Right atrium auricular region (tissue), 2 donors: Measurements from ENCODE around the gene C11orf21. TPM values are rescaled to one million over a fixed set of nuclear protein-coding genes. Genes with fewer than 3 reads are reported as not detected.

Source experiments
- DNase-seq: peaks from one replicate; pipeline ENCODE4 v3.0.0-alpha.2; 2019; ENCODE audit warnings: low spot score
- H3K27ac ChIP-seq, 2 donors: fragments of 200-600 bp; sonication (generic); 1 replicate in 1 of 2; 2 replicates in 1 of 2; pipeline ENCODE4 v1.5.1; 2016 to 2019
- H3K27me3 ChIP-seq, 2 donors: fragments of 200-600 bp; sonication (generic); one replicate each; pipeline versions ENCODE4 v1.5.1 to v1.6.0; 2017 to 2019
- H3K36me3 ChIP-seq: fragments of 200-600 bp; sonication (generic); one replicate; pipeline ENCODE4 v1.5.1; 2016
- H3K4me1 ChIP-seq, 2 donors: fragments of 200-600 bp; sonication (generic); one replicate each; pipeline versions ENCODE4 v1.5.1 to v1.6.0; 2017 to 2019
- H3K4me3 ChIP-seq, 2 donors: fragments of 200-600 bp; sonication (generic); 1 replicate in 1 of 2; 2 replicates in 1 of 2; pipeline ENCODE4 v1.5.1; 2017 to 2019; ENCODE audit warnings: mild to moderate bottlenecking in 1 of 2, moderate library complexity in 1 of 2
- H3K9me3 ChIP-seq, 2 donors: fragments of 200-600 bp; sonication (generic); one replicate each; pipeline ENCODE4 v1.5.1; 2019
- total RNA-seq, 2 donors: library from RNA; depleted of rRNA; stranded (reverse); fragments of >200 nt; gene quantifications; one replicate each; pipeline ENCODE4 v1.1.0, GENCODE V29; 2016
- TF ChIP-seq, protein P1 (sequence below), 2 donors: fragments of 200-600 bp; sonication (generic); IDR thresholded peaks; one replicate each; pipeline ENCODE4 v1.5.1; 2019; ENCODE audit warnings: antibody characterized with exemption in 2 of 2

C11orf21 gene
- total RNA-seq, 2 donors from 2014 or later: 1.4 to 11.9 TPM

DNA sequence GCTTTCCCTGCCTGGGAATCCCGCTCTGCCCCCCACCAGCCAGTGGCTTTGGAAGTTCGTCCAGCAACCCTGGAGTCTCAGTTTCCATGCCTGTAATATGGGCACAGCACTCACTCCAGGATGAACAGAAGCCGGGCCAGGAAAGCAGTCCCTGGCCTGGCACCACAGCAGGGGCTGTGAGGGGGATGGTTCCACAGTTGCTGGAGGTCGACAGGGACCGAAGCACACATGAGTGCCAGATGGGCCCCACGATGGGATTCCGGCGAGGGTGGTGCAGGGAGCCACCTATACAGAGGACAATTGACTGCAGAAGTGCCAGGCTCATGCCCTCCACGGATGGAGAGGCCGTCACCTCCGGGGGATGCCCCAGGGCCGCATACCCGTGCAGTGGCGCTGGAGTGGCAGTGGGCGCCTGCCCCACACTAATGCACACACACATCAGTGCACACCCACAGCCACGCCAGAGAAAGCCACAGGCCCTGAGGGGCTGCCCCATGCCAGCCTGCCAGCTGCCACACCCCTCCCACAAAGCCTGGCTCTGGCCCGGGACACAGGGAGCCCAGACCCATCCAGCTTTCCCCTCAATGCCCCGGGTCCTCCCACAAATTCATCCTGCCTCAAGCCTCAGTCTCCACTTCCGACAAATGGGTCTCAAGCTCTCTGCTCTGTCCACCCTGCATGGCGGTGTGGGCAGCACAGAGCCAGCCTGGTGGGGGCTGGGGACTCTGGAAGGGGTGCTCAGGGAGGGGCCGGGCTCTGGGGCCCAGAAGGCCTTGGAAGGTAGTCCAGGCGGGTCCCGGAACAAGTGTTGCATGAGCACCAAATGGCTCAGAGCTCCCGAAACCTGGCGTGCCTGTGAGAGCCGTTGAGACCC lies 41.0 kb downstream of the C11orf21 start:
- no peaks in the 10 kb centered on the region for H3K4me1 ChIP-seq
- H3K9me3 ChIP-seq: no peaks in the 10 kb centered on the region
- no peaks in the 10 kb centered on the region for H3K27me3 ChIP-seq
- H3K4me3 ChIP-seq: no peak overlapping the region
- H3K36me3 ChIP-seq: no peaks in the 10 kb centered on the region
- DNase-seq: no peak
- TF ChIP-seq, protein P1, sequence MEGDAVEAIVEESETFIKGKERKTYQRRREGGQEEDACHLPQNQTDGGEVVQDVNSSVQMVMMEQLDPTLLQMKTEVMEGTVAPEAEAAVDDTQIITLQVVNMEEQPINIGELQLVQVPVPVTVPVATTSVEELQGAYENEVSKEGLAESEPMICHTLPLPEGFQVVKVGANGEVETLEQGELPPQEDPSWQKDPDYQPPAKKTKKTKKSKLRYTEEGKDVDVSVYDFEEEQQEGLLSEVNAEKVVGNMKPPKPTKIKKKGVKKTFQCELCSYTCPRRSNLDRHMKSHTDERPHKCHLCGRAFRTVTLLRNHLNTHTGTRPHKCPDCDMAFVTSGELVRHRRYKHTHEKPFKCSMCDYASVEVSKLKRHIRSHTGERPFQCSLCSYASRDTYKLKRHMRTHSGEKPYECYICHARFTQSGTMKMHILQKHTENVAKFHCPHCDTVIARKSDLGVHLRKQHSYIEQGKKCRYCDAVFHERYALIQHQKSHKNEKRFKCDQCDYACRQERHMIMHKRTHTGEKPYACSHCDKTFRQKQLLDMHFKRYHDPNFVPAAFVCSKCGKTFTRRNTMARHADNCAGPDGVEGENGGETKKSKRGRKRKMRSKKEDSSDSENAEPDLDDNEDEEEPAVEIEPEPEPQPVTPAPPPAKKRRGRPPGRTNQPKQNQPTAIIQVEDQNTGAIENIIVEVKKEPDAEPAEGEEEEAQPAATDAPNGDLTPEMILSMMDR (IDR thresholded peaks at IDR 0.05): no peak
- no peak overlapping the region for H3K27ac ChIP-seq

DNA sequence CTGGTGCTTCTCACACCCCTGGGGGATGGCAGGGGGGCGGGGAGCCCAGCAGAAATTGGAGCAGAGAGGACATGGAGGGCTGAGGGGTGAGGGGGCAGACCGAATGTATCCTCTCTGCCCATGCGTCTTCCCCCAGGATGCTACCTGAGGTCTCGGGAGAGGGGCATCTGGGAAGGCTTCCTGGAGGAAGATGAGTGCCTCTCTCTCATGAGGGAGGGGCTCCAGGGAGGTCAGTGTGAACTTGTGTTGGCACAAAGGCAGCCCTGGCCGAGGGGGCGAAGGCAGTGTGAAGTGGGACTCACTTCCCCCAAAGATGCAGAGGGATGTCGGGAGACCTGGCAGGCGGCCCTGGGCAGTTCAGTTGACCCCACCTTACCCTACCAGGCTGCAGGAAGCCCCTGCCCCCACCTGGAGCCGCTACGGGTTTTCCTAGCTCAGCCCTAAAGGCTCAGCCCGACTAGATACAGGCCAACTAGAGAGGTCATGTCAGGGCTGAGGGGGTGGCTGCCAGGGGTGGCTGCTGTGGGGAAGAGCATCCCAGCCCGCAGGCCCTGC lies 41.7 kb downstream of the C11orf21 start:
- DNase-seq: peak; percentile 40
- H3K4me1 ChIP-seq: no peaks in the 10 kb centered on the region
- no peaks in the 10 kb centered on the region for H3K36me3 ChIP-seq
- TF ChIP-seq, protein P1 (IDR thresholded peaks at IDR 0.05): no peak
- no peaks in the 10 kb centered on the region for H3K27me3 ChIP-seq
- no peak overlapping the region for H3K4me3 ChIP-seq
- H3K9me3 ChIP-seq: peaks cover 0 to 3% of the 10 kb centered on the region in 2 donors
- H3K27ac ChIP-seq: no peak overlapping the region

DNA sequence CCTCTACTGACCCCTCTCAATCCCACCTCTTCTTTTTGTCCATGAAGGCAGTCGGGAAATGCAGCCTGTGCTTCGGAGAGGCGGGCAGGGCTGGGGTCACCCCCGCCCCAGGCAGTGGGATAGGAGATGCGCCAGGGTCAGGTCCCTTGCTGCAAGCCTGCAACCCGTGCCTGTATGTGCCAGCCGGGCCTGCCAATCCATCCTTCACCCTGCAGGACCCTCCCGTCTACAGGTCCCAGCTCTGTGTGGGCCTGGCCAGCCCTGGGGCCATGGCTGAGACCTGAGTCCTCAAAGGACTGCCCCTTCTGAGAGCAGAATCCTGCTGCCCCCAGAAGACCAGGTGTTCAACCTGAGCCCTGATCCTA lies 42.3 kb downstream of the C11orf21 start:
- peak; percentile 47 for DNase-seq
- TF ChIP-seq, protein P1 (IDR thresholded peaks at IDR 0.05): no peak
- Histone ChIP-seq H3K4me1 (no peaks in the 10 kb centered on the region), H3K27ac (no peak overlapping the region), H3K27me3 (no peaks in the 10 kb centered on the region), H3K36me3 (no peaks in the 10 kb centered on the region), H3K9me3 (peaks cover 0 to 6% of the 10 kb centered on the region in 2 donors), H3K4me3 (no peak overlapping the region)

DNA sequence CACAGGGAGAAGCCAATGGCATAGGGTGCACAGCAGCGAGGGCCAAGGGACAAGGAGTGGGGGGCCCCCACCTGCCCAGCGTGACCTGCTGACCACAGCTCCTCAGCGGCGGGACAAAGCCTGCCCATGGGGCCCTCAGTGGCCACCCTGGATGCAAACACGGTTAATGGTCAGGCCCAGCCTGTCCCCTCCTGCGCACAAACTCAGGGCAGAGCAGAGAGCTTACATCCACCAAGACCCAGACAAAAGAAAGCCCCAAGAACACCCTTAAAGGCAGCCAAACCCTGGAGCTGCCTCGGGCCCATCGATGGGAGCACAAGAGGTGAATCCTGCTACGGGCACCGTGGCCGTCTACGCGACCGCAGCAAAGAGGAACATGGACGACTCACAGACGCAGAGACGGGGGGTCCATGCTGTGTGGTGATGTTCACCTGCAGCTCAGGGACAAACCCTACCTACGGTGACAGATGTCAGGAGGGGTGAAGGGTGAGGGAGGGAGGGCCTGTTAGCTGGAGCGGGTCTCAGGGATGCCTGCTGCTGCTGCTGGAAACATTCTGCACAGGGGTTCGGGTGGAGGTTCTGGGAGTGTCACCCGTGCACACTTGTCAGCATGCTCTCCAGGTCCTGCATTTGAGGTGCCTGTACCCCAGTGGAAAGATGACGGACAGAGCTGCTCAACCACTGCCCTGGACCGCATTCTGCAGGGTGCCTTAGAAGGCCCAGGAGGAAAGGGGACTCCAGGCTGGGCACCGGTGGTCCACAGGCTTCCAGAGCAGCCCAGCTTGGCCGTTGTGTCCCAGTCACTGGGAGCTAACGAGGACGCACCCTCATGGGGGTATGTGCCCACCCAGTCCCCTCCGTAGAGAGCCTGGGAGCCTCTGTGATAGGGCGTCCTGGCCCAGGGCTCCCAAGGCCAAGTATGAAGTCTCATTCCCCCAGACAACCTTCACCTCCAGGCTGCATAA lies 42.9 kb downstream of the C11orf21 start:
- Histone ChIP-seq H3K27ac (no peak overlapping the region), H3K27me3 (no peaks in the 10 kb centered on the region), H3K4me1 (no peaks in the 10 kb centered on the region), H3K4me3 (no peak overlapping the region), H3K9me3 (peaks cover 0 to 6% of the 10 kb centered on the region in 2 donors), H3K36me3 (no peaks in the 10 kb centered on the region)
- TF ChIP-seq, protein P1 (IDR thresholded peaks at IDR 0.05): no peak
- DNase-seq: peak; percentile 48

DNA sequence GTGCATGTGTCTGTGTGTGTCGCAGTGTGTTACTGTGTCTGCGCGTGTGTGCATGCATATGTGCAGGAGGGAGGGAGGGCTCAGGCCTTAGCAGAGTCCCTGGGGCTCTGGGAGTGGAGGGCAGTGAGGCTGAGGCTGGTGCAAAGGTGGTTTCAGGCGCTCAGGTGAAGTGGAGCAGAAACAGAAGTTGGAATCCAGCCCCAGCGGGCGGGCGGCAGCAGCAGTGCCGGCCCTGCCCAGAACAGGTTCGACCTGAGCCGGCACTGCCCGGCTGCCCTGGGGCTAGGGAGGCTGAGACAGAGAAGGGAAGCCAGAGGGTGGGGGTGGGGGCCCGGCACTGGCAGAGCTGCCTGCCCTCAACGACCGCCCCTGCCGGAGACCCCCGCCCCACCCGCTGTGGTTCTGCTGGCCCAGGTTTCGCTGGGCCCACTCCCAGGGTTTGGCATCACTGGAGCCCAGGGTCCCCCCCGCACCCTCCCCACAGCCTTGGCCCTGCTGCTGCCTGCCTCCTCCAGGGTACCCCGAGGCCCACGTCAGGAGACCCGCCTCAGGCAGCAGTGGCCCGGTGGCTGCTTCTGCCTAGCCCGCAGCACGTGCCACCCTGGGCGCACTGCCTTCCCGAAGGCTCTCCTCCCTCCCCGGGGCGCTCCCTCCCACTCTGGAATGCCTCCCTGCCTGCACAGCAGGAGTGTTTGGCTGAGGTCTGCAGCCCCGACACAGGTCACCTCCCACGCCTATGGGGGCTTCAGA lies 44.6 kb downstream of the C11orf21 start:
- no peak overlapping the region for H3K4me3 ChIP-seq
- H3K36me3 ChIP-seq: no peaks in the 10 kb centered on the region
- H3K4me1 ChIP-seq: no peaks in the 10 kb centered on the region
- H3K27ac ChIP-seq: no peak overlapping the region
- TF ChIP-seq, protein P1 (IDR thresholded peaks at IDR 0.05): no peak
- peaks cover 0 to 6% of the 10 kb centered on the region in 2 donors for H3K9me3 ChIP-seq
- peak; percentile 40 for DNase-seq
- no peaks in the 10 kb centered on the region for H3K27me3 ChIP-seq
